ENCODE results near the gene CENPA. TPM values are rescaled to one million over a fixed set of nuclear protein-coding genes. Genes with fewer than 3 reads are reported as not detected.

CENPA gene
- total and polyA plus RNA-seq, 2 of the 13 experiments (the other 11 are each of a cell fraction or from before 2014, with no cell fraction given): 28.5 to 38.5 TPM

DNA sequence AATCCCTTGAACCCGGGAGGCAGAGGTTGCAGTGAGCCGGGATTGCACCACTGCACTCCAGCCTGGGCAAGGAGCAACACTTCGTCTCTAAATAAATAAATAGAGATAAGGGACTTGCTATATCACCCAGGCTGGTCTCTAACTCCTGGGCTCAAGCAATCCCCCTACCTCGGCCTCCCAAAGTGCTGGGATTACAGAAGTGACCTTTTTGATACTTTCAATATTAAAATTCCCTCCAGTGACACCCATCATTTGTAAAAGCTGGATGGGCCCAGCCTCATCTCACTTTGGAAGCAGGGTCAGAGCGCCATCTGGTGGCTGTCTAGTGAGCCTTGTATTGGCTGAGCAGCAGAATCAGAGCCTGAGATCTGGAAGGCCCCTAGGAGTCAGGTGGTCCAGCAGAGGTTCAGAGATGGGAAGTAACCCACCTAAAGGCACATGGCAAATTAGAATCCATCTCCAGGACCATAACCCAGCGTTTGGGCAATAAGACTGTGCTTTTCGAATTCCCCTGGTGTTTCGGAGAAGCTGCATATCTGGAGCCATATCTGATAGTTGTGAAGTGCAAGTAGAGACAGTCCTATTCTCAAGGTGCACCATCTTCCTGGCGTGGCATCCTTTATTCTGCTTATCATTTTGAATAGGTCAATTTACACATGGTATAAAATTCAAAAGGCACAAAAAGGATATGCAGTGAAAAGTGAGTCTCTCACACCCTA is 40.1 kb upstream of the CENPA start (continued):
- TF ChIP-seq HOXA9 (CRISPR knock-in tag; IDR thresholded peaks at IDR 0.05; ENCODE audit: borderline replicate concordance): no peak
- no peak for TF ChIP-seq MED1 (CRISPR knock-in tag; IDR thresholded peaks at IDR 0.05)
- TF ChIP-seq FOXP1 (IDR thresholded peaks at IDR 0.05): no peak
- no peak for TF ChIP-seq FOXP1 (CRISPR knock-in tag; IDR thresholded peaks at IDR 0.05)
- TF ChIP-seq SIN3B (IDR thresholded peaks at IDR 0.05; ENCODE audit: low read length): peak; percentile 27; the same call in 1 of the 2 replicates
- TF ChIP-seq, protein P1, sequence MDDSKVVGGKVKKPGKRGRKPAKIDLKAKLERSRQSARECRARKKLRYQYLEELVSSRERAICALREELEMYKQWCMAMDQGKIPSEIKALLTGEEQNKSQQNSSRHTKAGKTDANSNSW (CRISPR knock-in tag; IDR thresholded peaks at IDR 0.05; ENCODE audit: borderline replicate concordance): no peak
- 0 out of 2 replicates have a peak, but pooled peaks have one; percentile 34 for TF ChIP-seq MIXL1 (CRISPR knock-in tag; IDR thresholded peaks at IDR 0.05)
- TF ChIP-seq, protein P2, sequence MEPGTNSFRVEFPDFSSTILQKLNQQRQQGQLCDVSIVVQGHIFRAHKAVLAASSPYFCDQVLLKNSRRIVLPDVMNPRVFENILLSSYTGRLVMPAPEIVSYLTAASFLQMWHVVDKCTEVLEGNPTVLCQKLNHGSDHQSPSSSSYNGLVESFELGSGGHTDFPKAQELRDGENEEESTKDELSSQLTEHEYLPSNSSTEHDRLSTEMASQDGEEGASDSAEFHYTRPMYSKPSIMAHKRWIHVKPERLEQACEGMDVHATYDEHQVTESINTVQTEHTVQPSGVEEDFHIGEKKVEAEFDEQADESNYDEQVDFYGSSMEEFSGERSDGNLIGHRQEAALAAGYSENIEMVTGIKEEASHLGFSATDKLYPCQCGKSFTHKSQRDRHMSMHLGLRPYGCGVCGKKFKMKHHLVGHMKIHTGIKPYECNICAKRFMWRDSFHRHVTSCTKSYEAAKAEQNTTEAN (CRISPR knock-in tag; conservative IDR thresholded peaks at IDR 0.05): no peak
- TF ChIP-seq ZNF670 (CRISPR knock-in tag; IDR thresholded peaks at IDR 0.05; ENCODE audit: borderline replicate concordance): no peak
- TF ChIP-seq, protein P3, sequence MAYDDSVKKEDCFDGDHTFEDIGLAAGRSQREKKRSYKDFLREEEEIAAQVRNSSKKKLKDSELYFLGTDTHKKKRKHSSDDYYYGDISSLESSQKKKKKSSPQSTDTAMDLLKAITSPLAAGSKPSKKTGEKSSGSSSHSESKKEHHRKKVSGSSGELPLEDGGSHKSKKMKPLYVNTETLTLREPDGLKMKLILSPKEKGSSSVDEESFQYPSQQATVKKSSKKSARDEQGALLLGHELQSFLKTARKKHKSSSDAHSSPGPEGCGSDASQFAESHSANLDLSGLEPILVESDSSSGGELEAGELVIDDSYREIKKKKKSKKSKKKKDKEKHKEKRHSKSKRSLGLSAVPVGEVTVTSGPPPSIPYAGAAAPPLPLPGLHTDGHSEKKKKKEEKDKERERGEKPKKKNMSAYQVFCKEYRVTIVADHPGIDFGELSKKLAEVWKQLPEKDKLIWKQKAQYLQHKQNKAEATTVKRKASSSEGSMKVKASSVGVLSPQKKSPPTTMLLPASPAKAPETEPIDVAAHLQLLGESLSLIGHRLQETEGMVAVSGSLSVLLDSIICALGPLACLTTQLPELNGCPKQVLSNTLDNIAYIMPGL (CRISPR knock-in tag; IDR thresholded peaks at IDR 0.05; ENCODE audit: borderline replicate concordance in 1 of 2, low read depth in 1 of 2): no peak
- 0 out of 2 replicates have a peak, but pooled peaks have one; percentile 36 for TF ChIP-seq KLF6 (CRISPR knock-in tag; IDR thresholded peaks at IDR 0.05)
- TF ChIP-seq, protein P4, sequence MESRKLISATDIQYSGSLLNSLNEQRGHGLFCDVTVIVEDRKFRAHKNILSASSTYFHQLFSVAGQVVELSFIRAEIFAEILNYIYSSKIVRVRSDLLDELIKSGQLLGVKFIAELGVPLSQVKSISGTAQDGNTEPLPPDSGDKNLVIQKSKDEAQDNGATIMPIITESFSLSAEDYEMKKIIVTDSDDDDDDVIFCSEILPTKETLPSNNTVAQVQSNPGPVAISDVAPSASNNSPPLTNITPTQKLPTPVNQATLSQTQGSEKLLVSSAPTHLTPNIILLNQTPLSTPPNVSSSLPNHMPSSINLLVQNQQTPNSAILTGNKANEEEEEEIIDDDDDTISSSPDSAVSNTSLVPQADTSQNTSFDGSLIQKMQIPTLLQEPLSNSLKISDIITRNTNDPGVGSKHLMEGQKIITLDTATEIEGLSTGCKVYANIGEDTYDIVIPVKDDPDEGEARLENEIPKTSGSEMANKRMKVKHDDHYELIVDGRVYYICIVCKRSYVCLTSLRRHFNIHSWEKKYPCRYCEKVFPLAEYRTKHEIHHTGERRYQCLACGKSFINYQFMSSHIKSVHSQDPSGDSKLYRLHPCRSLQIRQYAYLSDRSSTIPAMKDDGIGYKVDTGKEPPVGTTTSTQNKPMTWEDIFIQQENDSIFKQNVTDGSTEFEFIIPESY (CRISPR knock-in tag; IDR thresholded peaks at IDR 0.05): 0 out of 2 replicates have a peak, but pooled peaks have one; percentile 26
- TF ChIP-seq TMF1 (CRISPR knock-in tag; IDR thresholded peaks at IDR 0.05; ENCODE audit: low read depth): no peak
- TF ChIP-seq, protein P5, sequence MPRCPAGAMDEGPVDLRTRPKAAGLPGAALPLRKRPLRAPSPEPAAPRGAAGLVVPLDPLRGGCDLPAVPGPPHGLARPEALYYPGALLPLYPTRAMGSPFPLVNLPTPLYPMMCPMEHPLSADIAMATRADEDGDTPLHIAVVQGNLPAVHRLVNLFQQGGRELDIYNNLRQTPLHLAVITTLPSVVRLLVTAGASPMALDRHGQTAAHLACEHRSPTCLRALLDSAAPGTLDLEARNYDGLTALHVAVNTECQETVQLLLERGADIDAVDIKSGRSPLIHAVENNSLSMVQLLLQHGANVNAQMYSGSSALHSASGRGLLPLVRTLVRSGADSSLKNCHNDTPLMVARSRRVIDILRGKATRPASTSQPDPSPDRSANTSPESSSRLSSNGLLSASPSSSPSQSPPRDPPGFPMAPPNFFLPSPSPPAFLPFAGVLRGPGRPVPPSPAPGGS (CRISPR knock-in tag; IDR thresholded peaks at IDR 0.05): 0 out of 2 replicates have a peak, but pooled peaks have one; percentile 47
- no peak for TF ChIP-seq ZNF460 (CRISPR knock-in tag; IDR thresholded peaks at IDR 0.05; ENCODE audit: borderline replicate concordance)
- TF ChIP-seq ZNF841 (CRISPR knock-in tag; IDR thresholded peaks at IDR 0.05; ENCODE audit: borderline replicate concordance): no peak
- no peak for TF ChIP-seq ZNF225 (CRISPR knock-in tag; IDR thresholded peaks at IDR 0.05)
- TF ChIP-seq, protein P6, sequence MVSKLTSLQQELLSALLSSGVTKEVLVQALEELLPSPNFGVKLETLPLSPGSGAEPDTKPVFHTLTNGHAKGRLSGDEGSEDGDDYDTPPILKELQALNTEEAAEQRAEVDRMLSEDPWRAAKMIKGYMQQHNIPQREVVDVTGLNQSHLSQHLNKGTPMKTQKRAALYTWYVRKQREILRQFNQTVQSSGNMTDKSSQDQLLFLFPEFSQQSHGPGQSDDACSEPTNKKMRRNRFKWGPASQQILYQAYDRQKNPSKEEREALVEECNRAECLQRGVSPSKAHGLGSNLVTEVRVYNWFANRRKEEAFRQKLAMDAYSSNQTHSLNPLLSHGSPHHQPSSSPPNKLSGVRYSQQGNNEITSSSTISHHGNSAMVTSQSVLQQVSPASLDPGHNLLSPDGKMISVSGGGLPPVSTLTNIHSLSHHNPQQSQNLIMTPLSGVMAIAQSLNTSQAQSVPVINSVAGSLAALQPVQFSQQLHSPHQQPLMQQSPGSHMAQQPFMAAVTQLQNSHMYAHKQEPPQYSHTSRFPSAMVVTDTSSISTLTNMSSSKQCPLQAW (CRISPR knock-in tag; IDR thresholded peaks at IDR 0.05): 0 out of 2 replicates have a peak, but pooled peaks have one; percentile 18
- TF ChIP-seq, protein P7, sequence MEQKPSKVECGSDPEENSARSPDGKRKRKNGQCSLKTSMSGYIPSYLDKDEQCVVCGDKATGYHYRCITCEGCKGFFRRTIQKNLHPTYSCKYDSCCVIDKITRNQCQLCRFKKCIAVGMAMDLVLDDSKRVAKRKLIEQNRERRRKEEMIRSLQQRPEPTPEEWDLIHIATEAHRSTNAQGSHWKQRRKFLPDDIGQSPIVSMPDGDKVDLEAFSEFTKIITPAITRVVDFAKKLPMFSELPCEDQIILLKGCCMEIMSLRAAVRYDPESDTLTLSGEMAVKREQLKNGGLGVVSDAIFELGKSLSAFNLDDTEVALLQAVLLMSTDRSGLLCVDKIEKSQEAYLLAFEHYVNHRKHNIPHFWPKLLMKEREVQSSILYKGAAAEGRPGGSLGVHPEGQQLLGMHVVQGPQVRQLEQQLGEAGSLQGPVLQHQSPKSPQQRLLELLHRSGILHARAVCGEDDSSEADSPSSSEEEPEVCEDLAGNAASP (CRISPR knock-in tag; IDR thresholded peaks at IDR 0.05; ENCODE audit: borderline replicate concordance): peak; percentile 61
- TF ChIP-seq STAG1 (CRISPR knock-in tag; IDR thresholded peaks at IDR 0.05): peak; percentile 97

Measured in HepG2 (cell line).